IMR-90 (cell line): ENCODE data around the gene CEL. TPM values are rescaled to one million over a fixed set of nuclear protein-coding genes. Genes with fewer than 3 reads are reported as not detected.

Source experiments
- ATAC-seq: fragments of 200-7000 bp; cut with Tn5 transposase; 2 replicates; pipeline ENCODE4 v1.9.1; 2020; ENCODE audit warnings: low read depth, mild to moderate bottlenecking, moderate library complexity
- BruUV-seq: library from RNA; stranded (reverse); fragments of 400-500 nt; replicated peaks from 2 replicates; lab custom pipeline; 2021; lab: Mats Ljungman, UMichigan
- CTCF ChIA-PET: fragments of 300-600 bp; formaldehyde crosslinking; extraction: SDS; loops from one replicate; lab custom pipeline; 2021; ENCODE audit warnings: antibody characterized with exemption; lab: Yijun Ruan, JAX
- POLR2A ChIA-PET: fragments of 300-600 bp; sonication (Branson Sonifier 250); formaldehyde crosslinking; loops from one replicate; lab custom pipeline; 2022; ENCODE audit warnings: antibody characterized with exemption; ENCODE audit not compliant: unreplicated experiment; lab: Charles Lee
- DNase-seq: peaks from one replicate; pipeline ENCODE4 v3.0.0; 2013
- H2AFZ ChIP-seq: replicated peaks from 2 replicates; pipeline ENCODE3; 2013; ENCODE audit warnings: low read length, mild to moderate bottlenecking; ENCODE audit not compliant: poor library complexity
- H2AK5ac ChIP-seq: 2 replicates; pipeline ENCODE4 v1.6.1; 2013; ENCODE audit warnings: low read depth, low read length, inconsistent platforms
- H2AK9ac ChIP-seq: replicated peaks from 2 replicates; pipeline ENCODE3; 2013; ENCODE audit warnings: mild to moderate bottlenecking, low read depth, low read length, moderate library complexity; ENCODE audit not compliant: poor library complexity
- H2BK120ac ChIP-seq: 2 replicates; pipeline ENCODE4 v1.6.1; 2013; ENCODE audit warnings: low read depth, low read length, inconsistent platforms
- H2BK15ac ChIP-seq: 3 replicates; pipeline ENCODE4 v1.6.1; 2013; ENCODE audit warnings: low read depth, low read length, inconsistent platforms
- H2BK20ac ChIP-seq: 2 replicates; pipeline ENCODE4 v1.6.1; 2013; ENCODE audit warnings: low read depth, mild to moderate bottlenecking, inconsistent platforms, low read length, moderate library complexity
- H2BK5ac ChIP-seq: 2 replicates; pipeline ENCODE4 v1.6.1; 2013; ENCODE audit warnings: mild to moderate bottlenecking, low read depth, low read length, inconsistent platforms; ENCODE audit not compliant: poor library complexity, severe bottlenecking
- H3K14ac ChIP-seq: replicated peaks from 2 replicates; pipeline ENCODE4 v1.6.1; 2013; ENCODE audit warnings: low read depth, low read length, inconsistent platforms
- H3K18ac ChIP-seq: 2 replicates; pipeline ENCODE4 v1.6.1; 2013; ENCODE audit warnings: low read depth, low read length, control low read depth
- H3K23ac ChIP-seq: 2 replicates; pipeline ENCODE4 v1.6.1; 2013; ENCODE audit warnings: low read depth, low read length, inconsistent platforms
- H3K27ac ChIP-seq: 2 replicates; pipeline ENCODE4 v1.5.1; 2013; ENCODE audit warnings: mild to moderate bottlenecking, control low read depth, low read length; ENCODE audit not compliant: insufficient read depth
- H3K27me3 ChIP-seq: 2 replicates; pipeline ENCODE4 v1.6.1; 2013; ENCODE audit warnings: low read length; ENCODE audit not compliant: control insufficient read depth, insufficient read depth
- H3K36me3 ChIP-seq: 2 replicates; pipeline ENCODE4 v1.6.1; 2013; ENCODE audit warnings: low read length, mixed read lengths; ENCODE audit not compliant: control insufficient read depth, insufficient read depth
- H3K4ac ChIP-seq: 2 replicates; pipeline ENCODE4 v1.6.1; 2013; ENCODE audit warnings: low read depth, low read length, inconsistent platforms
- H3K4me1 ChIP-seq: 2 replicates; pipeline ENCODE4 v1.6.1; 2013; ENCODE audit warnings: low read length, mixed read lengths; ENCODE audit not compliant: control insufficient read depth, insufficient read depth
- H3K4me2 ChIP-seq: 2 replicates; pipeline ENCODE4 v1.6.1; 2013; ENCODE audit warnings: low read depth, mild to moderate bottlenecking, control low read depth, low read length, moderate library complexity
- H3K4me3 ChIP-seq: 2 replicates; pipeline ENCODE4 v1.5.1; 2013; ENCODE audit warnings: low read depth, mild to moderate bottlenecking, control low read depth, low read length, moderate library complexity; ENCODE audit not compliant: insufficient read depth
- H3K56ac ChIP-seq: 2 replicates; pipeline ENCODE4 v1.6.1; 2013; ENCODE audit warnings: low read length, inconsistent platforms; ENCODE audit not compliant: insufficient read depth; ENCODE audit errors: extremely low read depth
- H3K79me1 ChIP-seq, 2 experiments: 2 replicates each; pipeline ENCODE4 v1.6.1; 2013; ENCODE audit warnings: low read length in 2 of 2, inconsistent platforms in 1 of 2, low read depth in 1 of 2
- H3K9ac ChIP-seq: 2 replicates; pipeline ENCODE4 v1.6.1; 2013; ENCODE audit warnings: low read depth, low read length, control low read depth
- H3K9me1 ChIP-seq: 2 replicates; pipeline ENCODE4 v1.6.1; 2013; ENCODE audit warnings: low read length, inconsistent platforms; ENCODE audit not compliant: insufficient read depth
- H3K9me3 ChIP-seq: 2 replicates; pipeline ENCODE4 v1.6.1; 2013; ENCODE audit warnings: low read length; ENCODE audit not compliant: control insufficient read depth, insufficient read depth
- H4K20me1 ChIP-seq: 2 replicates; pipeline ENCODE4 v1.6.1; 2013; ENCODE audit warnings: low read length, inconsistent platforms; ENCODE audit not compliant: insufficient read depth
- H4K5ac ChIP-seq: 2 replicates; pipeline ENCODE4 v1.6.1; 2013; ENCODE audit warnings: mild to moderate bottlenecking, low read depth, low read length, control low read depth
- H4K8ac ChIP-seq, 2 experiments: 2 replicates each; pipeline ENCODE4 v1.6.1; 2013; ENCODE audit warnings: low read depth in 2 of 2, low read length in 2 of 2, control low read depth in 1 of 2, inconsistent platforms in 1 of 2
- H4K91ac ChIP-seq: 2 replicates; pipeline ENCODE4 v1.6.1; 2013; ENCODE audit warnings: low read depth, low read length, inconsistent platforms; ENCODE audit not compliant: insufficient read depth
- BHLHE40 ChIP-seq: fragments of 150-350 bp; IDR thresholded peaks from 2 replicates; pipeline ENCODE4 v1.6.1; 2016; ENCODE audit warnings: mild to moderate bottlenecking, low read depth, low read length
- FOS ChIP-seq: fragments of 150-350 bp; IDR thresholded peaks from 2 replicates; pipeline ENCODE4 v1.6.1; 2016; ENCODE audit warnings: low read depth, low read length
- MAFK ChIP-seq: IDR thresholded peaks from 2 replicates; pipeline ENCODE4 v1.6.1; 2012; ENCODE audit warnings: low read depth, low read length, improper control_type of control experiment
- MAZ ChIP-seq: IDR thresholded peaks from 2 replicates; pipeline ENCODE4 v1.6.1; 2012; ENCODE audit warnings: low read depth, mild to moderate bottlenecking, low read length, improper control_type of control experiment, moderate library complexity, borderline replicate concordance
- MXI1 ChIP-seq: IDR thresholded peaks from 2 replicates; pipeline ENCODE4 v1.6.1; 2012; ENCODE audit warnings: low read depth, mild to moderate bottlenecking, low read length, moderate library complexity, borderline replicate concordance
- NFE2L2 ChIP-seq: fragments of 150-350 bp; IDR thresholded peaks from 2 replicates; pipeline ENCODE4 v1.6.1; 2016; ENCODE audit warnings: low read depth, mild to moderate bottlenecking, low read length
- RAD21 ChIP-seq: IDR thresholded peaks from 2 replicates; pipeline ENCODE4 v1.6.1; 2012; ENCODE audit warnings: low read length, improper control_type of control experiment
- RFX5 ChIP-seq: IDR thresholded peaks from 2 replicates; pipeline ENCODE4 v1.8.0; 2012; ENCODE audit warnings: low read depth, mild to moderate bottlenecking, low read length, moderate library complexity
- SMC3 ChIP-seq: fragments of 150-350 bp; IDR thresholded peaks from 2 replicates; pipeline ENCODE4 v1.6.1; 2016; ENCODE audit warnings: low read depth, mild to moderate bottlenecking, antibody characterized with exemption, low read length, moderate library complexity
- USF2 ChIP-seq: fragments of 150-350 bp; IDR thresholded peaks from 2 replicates; pipeline ENCODE4 v1.6.1; 2017; ENCODE audit warnings: mild to moderate bottlenecking, antibody characterized with exemption, low read length, low read depth
- WGBS, 2 experiments: methylation state at CpG; one replicate each; pipeline versions ENCODE4 v1.1.5 to v1.1.7; 2013; ENCODE audit warnings: missing lambda C conversion rate in 2 of 2; ENCODE audit not compliant: insufficient read length in 1 of 2; ENCODE audit errors: extremely low coverage in 2 of 2; 5-methylcytosine and 5-hydroxymethylcytosine counted together
- dilution Hi-C: fragments of 300-500 bp; cut with HindIII; formaldehyde crosslinking; loops from one replicate; pipeline ENCODE4 v1.14.3; 2018; ENCODE audit warnings: low sequenced_read_pairs; ENCODE audit not compliant: unreplicated experiment
- in situ Hi-C: fragments of 300-500 bp; cut with MboI; formaldehyde crosslinking; loops from 3 replicates; pipeline ENCODE4 v1.14.3; 2019; ENCODE audit warnings: low sequenced_read_pairs, inconsistent platforms, mixed read lengths
- intact Hi-C: fragments of 100-400 bp; cut with micrococcal nuclease; formaldehyde crosslinking; loops from 2 replicates; pipeline ENCODE4 v1.10.0; 2022
- polyA plus RNA-seq, 3 experiments: library from polyadenylated mRNA; depleted of rRNA; stranded (reverse); fragments of >200 nt; gene quantifications; 2 replicates each; pipeline ENCODE4 v1.2.3, GENCODE V29; 2012; ENCODE audit warnings: low replicate concordance in 1 of 3
- total RNA-seq: library from RNA; depleted of rRNA; stranded (reverse); fragments of >200 nt; gene quantifications from 2 replicates; pipeline ENCODE4 v1.2.3, GENCODE V29; 2012

Gene CEL
- total and polyA plus RNA-seq, 2 of the 4 experiments (the other 2 are of a cell fraction) = under 0.01 to 0.75 TPM

GRCh38 chr9:133104718-133105460, 43.1 kb downstream of the CEL start (continued):
- TF ChIP-seq MAZ = no peak

GRCh38 chr9:133105461-133105770, 43.6 kb downstream of the CEL start:
- TF ChIP-seq MXI1 = no peak
- TF ChIP-seq FOS = no peak
- TF ChIP-seq USF2 = no peak
- TF ChIP-seq SMC3 = no peak
- TF ChIP-seq BHLHE40 = no peak
- TF ChIP-seq NFE2L2 = no peak
- TF ChIP-seq RFX5 = no peak
- TF ChIP-seq MAFK = no peak
- no peak for TF ChIP-seq RAD21
- DNase-seq = no peak
- in situ Hi-C loops = loop anchor here (5.0 kb wide), 1 partner anchor 42 kb away; no protein-coding TSS in a partner anchor

More at GRCh38 chr9:133105461-133105770, 43.6 kb downstream of the CEL start:
- Histone ChIP-seq H3K9me1 (no peaks in the 10 kb centered on the region), H2AFZ (no peak overlapping the region), H3K27ac (no peak overlapping the region), H3K36me3 (peaks cover 69% of the 10 kb centered on the region), H3K14ac (no peak overlapping the region), H3K18ac (no peak overlapping the region), H3K23ac (no peak overlapping the region), H3K4me3 (no peak overlapping the region), H3K4ac (no peak overlapping the region), H4K8ac (no peak overlapping the region), H2AK9ac (no peak overlapping the region), H2AK5ac (no peak overlapping the region), H3K4me1 (no peaks in the 10 kb centered on the region), H4K20me1 (peaks cover 14% of the 10 kb centered on the region), H3K9ac (no peak overlapping the region), H3K79me1 (no peaks in the 10 kb centered on the region; a peak in 2 of 4 replicates), H2BK120ac (no peak overlapping the region), H2BK15ac (no peak overlapping the region), H4K5ac (no peak overlapping the region), H2BK5ac (no peak overlapping the region), H3K4me2 (no peak overlapping the region), H3K56ac (no peak overlapping the region), H4K91ac (no peak overlapping the region), H3K9me3 (no peaks in the 10 kb centered on the region), H2BK20ac (no peak overlapping the region), H3K27me3 (no peaks in the 10 kb centered on the region)
- no CpG with 5 or more reads among the region's 7 CpGs for WGBS, 2 experiments
- no TSS peak for BruUV-seq
- intact Hi-C loops (no loop called here), dilution Hi-C loops (no loop called here)
- ATAC-seq = no peak
- POLR2A ChIA-PET = no interaction called here
- CTCF ChIA-PET = interaction anchor here (3.6 kb wide), 1 partner anchor 39 kb away, joined by 16 read pairs; no protein-coding TSS in a partner anchor
